PC-9 (cell line): Measurements from ENCODE around the gene GNAQ. TPM values are rescaled to one million over a fixed set of nuclear protein-coding genes. Genes with fewer than 3 reads are reported as not detected.

Source experiments
- BruUV-seq: library from RNA; stranded (reverse); fragments of 400-500 nt; replicated peaks from 2 replicates; lab custom pipeline; 2021; lab: Mats Ljungman, UMichigan
- CTCF ChIA-PET: fragments of 300-600 bp; sonication (Branson Sonifier 250); formaldehyde crosslinking; loops from one replicate; lab custom pipeline; 2022; ENCODE audit warnings: antibody characterized with exemption; lab: Charles Lee
- POLR2A ChIA-PET: fragments of 300-600 bp; sonication (Branson Sonifier 250); formaldehyde crosslinking; loops from one replicate; lab custom pipeline; 2022; ENCODE audit warnings: antibody characterized with exemption; ENCODE audit not compliant: unreplicated experiment; lab: Charles Lee
- DNase-seq, 2 experiments: peaks; one replicate each; pipeline versions ENCODE4 v3.0.0 to v3.0.0-alpha.2; 2015 to 2022; ENCODE audit warnings: mixed read lengths in 1 of 2
- H2AFZ ChIP-seq: fragments of 200-600 bp; sonication (generic); 2 replicates; pipeline ENCODE4 v1.8.1; 2017; ENCODE audit warnings: antibody characterized with exemption
- H3F3A ChIP-seq: fragments of 200-600 bp; sonication (generic); 2 replicates; pipeline ENCODE4 v1.8.1; 2017; ENCODE audit warnings: antibody characterized with exemption, mild to moderate bottlenecking, low read depth; ENCODE audit not compliant: insufficient read depth
- H3K27ac ChIP-seq: fragments of 200-600 bp; sonication (generic); 2 replicates; pipeline ENCODE4 v1.6.1; 2016; ENCODE audit warnings: mixed run types
- H3K27me3 ChIP-seq: fragments of 200-600 bp; sonication (generic); 2 replicates; pipeline ENCODE4 v1.6.1; 2016; ENCODE audit warnings: low read depth, mixed run types; ENCODE audit not compliant: insufficient read depth
- H3K36me3 ChIP-seq: fragments of 200-600 bp; sonication (generic); 2 replicates; pipeline ENCODE4 v1.6.1; 2016; ENCODE audit warnings: low read depth, mixed run types
- H3K4me1 ChIP-seq: fragments of 200-600 bp; sonication (generic); replicated peaks from 2 replicates; pipeline ENCODE4 v1.6.1; 2016; ENCODE audit warnings: mixed run types; ENCODE audit not compliant: insufficient read depth
- H3K4me2 ChIP-seq: fragments of 200-600 bp; sonication (generic); 2 replicates; pipeline ENCODE4 v1.6.1; 2017; ENCODE audit warnings: mixed run types
- H3K4me3 ChIP-seq: fragments of 200-600 bp; sonication (generic); 2 replicates; pipeline ENCODE4 v1.6.1; 2016; ENCODE audit warnings: mixed run types
- H3K79me2 ChIP-seq: fragments of 200-600 bp; sonication (generic); 2 replicates; pipeline ENCODE4 v1.6.1; 2017; ENCODE audit warnings: low read depth, mixed run types
- H3K9me2 ChIP-seq: fragments of 200-600 bp; sonication (generic); 2 replicates; pipeline ENCODE4 v1.8.1; 2017; ENCODE audit warnings: mild to moderate bottlenecking; ENCODE audit not compliant: insufficient read depth
- H3K9me3 ChIP-seq: fragments of 200-600 bp; sonication (generic); 2 replicates; pipeline ENCODE4 v1.8.1; 2016; ENCODE audit warnings: low read depth; ENCODE audit not compliant: insufficient read depth
- H4K20me1 ChIP-seq: fragments of 200-600 bp; sonication (generic); 2 replicates; pipeline ENCODE4 v1.8.1; 2017; ENCODE audit not compliant: insufficient read depth
- CTCF ChIP-seq: fragments of 200-600 bp; sonication (generic); conservative IDR thresholded peaks from 2 replicates; pipeline ENCODE4 v1.6.1; 2017; ENCODE audit warnings: mixed run types, antibody characterized with exemption, mild to moderate bottlenecking, moderate library complexity
- EZH2 ChIP-seq: fragments of 200-600 bp; sonication (generic); IDR thresholded peaks from 2 replicates; pipeline ENCODE4 v1.8.0; 2017; ENCODE audit warnings: antibody characterized with exemption, low read depth
- intact Hi-C: fragments of 100-400 bp; cut with micrococcal nuclease; formaldehyde crosslinking; loops from one replicate; pipeline ENCODE4 v1.10.0; 2022; ENCODE audit not compliant: unreplicated experiment
- total RNA-seq: library from RNA; stranded (reverse); gene quantifications from 2 replicates; pipeline ENCODE4 v1.2.3, GENCODE V29; 2021

The GNAQ gene
- total RNA-seq, 1 experiment from 2014 or later: 51.6 TPM

GRCh38 chr9:77667151-77667550, 364.5 kb downstream of the GNAQ start:
- no peaks in the 10 kb centered on the region for H3K27me3 ChIP-seq
- no peaks in the 10 kb centered on the region for H3K79me2 ChIP-seq
- H4K20me1 ChIP-seq: no peaks in the 10 kb centered on the region
- no peaks in the 10 kb centered on the region for H3K9me3 ChIP-seq
- BruUV-seq: no TSS peak
- H2AFZ ChIP-seq: no peak overlapping the region
- POLR2A ChIA-PET: no interaction called here
- H3F3A ChIP-seq: no peaks in the 10 kb centered on the region; the same call in 1 of the 2 replicates
- CTCF ChIA-PET: no interaction called here
- no peak overlapping the region for H3K27ac ChIP-seq
- H3K4me3 ChIP-seq: no peak overlapping the region
- H3K4me1 ChIP-seq: peaks cover 27% of the 10 kb centered on the region
- H3K36me3 ChIP-seq: no peaks in the 10 kb centered on the region
- TF ChIP-seq EZH2 (no peak), CTCF (no peak)
- intact Hi-C loops: no loop called here
- no peak overlapping the region for H3K4me2 ChIP-seq
- no peak for DNase-seq
- no peaks in the 10 kb centered on the region for H3K9me2 ChIP-seq

Other genes with a start within 250 kb of the GNAQ start
- gene CEP78, start 204.3 kb upstream of the GNAQ start, total RNA-seq: 37.8 and 38.3 TPM in 2 replicates